ENCODE data around the gene FUT3. TPM values are rescaled to one million over a fixed set of nuclear protein-coding genes. Genes with fewer than 3 reads are reported as not detected.

FUT3 gene
- total RNA-seq, 1 donor from 2014 or later: not detected

DNA sequence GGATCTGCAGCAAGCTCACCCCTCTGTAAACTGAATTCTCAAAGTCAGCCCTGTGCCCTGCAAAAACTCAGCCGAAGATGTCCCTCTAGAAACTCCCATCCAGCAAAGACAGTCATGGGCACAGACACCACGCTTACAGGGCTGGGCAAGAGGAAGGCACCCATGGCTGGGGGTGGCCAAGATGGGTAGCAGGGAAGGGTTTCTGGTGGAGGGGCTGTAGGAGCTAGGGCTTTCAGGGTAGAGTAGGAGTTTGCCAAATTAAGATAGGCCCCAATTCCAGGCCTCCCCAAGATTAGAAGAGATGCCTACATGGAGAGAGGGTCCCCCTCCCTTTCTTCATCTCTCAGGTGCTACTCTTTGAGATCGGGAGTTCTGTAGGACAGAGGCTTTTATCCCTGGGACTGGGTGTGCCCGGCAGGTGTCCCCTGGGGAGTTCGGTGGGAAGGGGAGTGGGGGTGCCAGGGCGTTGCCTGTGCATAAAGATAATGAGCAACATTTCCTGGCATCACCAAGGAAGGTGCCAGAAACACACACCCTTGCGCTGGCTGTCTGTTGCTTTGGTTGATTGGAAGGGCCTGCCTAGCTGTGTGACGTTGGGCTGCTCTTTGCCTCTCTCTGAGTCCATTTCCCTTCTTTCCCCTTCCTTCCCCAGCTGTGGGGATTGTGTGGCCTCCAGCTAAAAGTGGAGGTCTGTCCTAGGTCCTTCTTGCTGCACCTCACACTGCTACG lies 37.0 kb downstream of the FUT3 start:
- no peaks in the 10 kb centered on the region for H3K27me3 Mint-ChIP-seq
- H3K4me1 Mint-ChIP-seq: no peaks in the 10 kb centered on the region
- no peak overlapping the region for H3K4me3 Mint-ChIP-seq
- H3K36me3 Mint-ChIP-seq (ENCODE audit: low read depth): no peaks in the 10 kb centered on the region
- no peak for DNase-seq
- intact Hi-C loops (cut with micrococcal nuclease): no loop called here
- H3K9me3 Mint-ChIP-seq: no peaks in the 10 kb centered on the region
- H3K27ac Mint-ChIP-seq: no peak overlapping the region

DNA sequence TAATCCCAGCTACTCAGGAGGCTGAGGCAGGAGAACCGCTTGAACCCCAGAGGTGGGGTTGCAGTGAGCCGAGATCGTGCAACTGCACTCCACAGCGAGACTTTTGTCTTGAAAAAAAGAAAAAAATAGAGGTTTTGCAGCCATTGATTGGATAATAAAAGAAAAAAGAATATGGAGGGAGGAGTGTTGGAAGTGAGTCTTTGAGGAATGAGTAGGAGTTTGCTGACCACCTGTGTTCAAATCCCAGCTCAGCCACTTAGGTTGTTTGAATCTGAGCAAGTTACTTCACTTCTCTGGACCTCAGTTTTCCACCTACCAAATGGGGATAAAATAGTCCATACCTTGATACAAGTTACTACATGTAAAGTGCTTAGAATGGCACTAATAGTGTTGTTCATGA lies 40.1 kb downstream of the FUT3 start:
- H3K36me3 Mint-ChIP-seq (ENCODE audit: low read depth): no peaks in the 10 kb centered on the region
- H3K4me1 Mint-ChIP-seq: no peaks in the 10 kb centered on the region
- H3K4me3 Mint-ChIP-seq: no peak overlapping the region
- no peak for DNase-seq
- no peaks in the 10 kb centered on the region for H3K9me3 Mint-ChIP-seq
- H3K27ac Mint-ChIP-seq: no peak overlapping the region
- H3K27me3 Mint-ChIP-seq: peaks cover 15% of the 10 kb centered on the region
- intact Hi-C loops (cut with micrococcal nuclease): no loop called here

GRCh38 chr19:5809469-5809868 lies 41.8 kb downstream of the FUT3 start:
- H3K27ac Mint-ChIP-seq: no peak overlapping the region
- peaks cover 2% of the 10 kb centered on the region for H3K4me1 Mint-ChIP-seq
- no peak overlapping the region for H3K4me3 Mint-ChIP-seq
- intact Hi-C loops (cut with micrococcal nuclease): no loop called here
- H3K27me3 Mint-ChIP-seq: peaks cover 21% of the 10 kb centered on the region
- H3K36me3 Mint-ChIP-seq (ENCODE audit: low read depth): no peaks in the 10 kb centered on the region
- no peak for DNase-seq
- H3K9me3 Mint-ChIP-seq: no peaks in the 10 kb centered on the region

DNA sequence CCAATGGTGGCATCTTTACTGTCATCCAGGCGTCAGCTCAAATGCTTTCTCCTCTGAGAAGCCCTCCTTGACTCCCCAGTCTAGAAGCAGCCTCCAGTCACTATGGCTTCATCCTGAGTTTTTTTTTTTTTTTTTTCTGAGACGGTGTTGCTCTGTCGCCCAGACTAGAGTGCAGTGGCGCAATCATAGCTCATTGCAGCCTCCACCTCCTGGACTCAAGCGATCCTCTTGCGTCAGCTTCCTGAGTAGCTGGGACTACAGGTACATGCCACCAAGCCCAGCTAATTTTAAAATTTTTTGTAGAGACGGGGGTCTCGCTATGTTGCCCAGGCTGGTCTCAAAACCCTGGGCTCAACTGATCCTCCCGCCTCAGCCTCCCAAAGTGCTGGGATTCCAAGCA lies 42.2 kb downstream of the FUT3 start:
- no peaks in the 10 kb centered on the region for H3K9me3 Mint-ChIP-seq
- H3K36me3 Mint-ChIP-seq (ENCODE audit: low read depth): no peaks in the 10 kb centered on the region
- peaks cover 25% of the 10 kb centered on the region for H3K27me3 Mint-ChIP-seq
- H3K4me3 Mint-ChIP-seq: no peak overlapping the region
- H3K4me1 Mint-ChIP-seq: peaks cover 6% of the 10 kb centered on the region
- intact Hi-C loops (cut with micrococcal nuclease): no loop called here
- H3K27ac Mint-ChIP-seq: no peak overlapping the region
- DNase-seq: no peak

- intact Hi-C loops (cut with micrococcal nuclease): no loop called here
- DNase-seq: peak; percentile 53
- H3K27me3 Mint-ChIP-seq: peaks cover 26% of the 10 kb centered on the region
- H3K9me3 Mint-ChIP-seq: no peaks in the 10 kb centered on the region
- H3K36me3 Mint-ChIP-seq (ENCODE audit: low read depth): no peaks in the 10 kb centered on the region
- H3K27ac Mint-ChIP-seq: no peak overlapping the region
- H3K4me3 Mint-ChIP-seq: no peak overlapping the region
- peaks cover 9% of the 10 kb centered on the region for H3K4me1 Mint-ChIP-seq
Measured at GRCh38 chr19:5808120-5808816, 43.0 kb downstream of the FUT3 start.

GRCh38 chr19:5806905-5807304 lies 44.3 kb downstream of the FUT3 start:
- no peaks in the 10 kb centered on the region for H3K36me3 Mint-ChIP-seq (ENCODE audit: low read depth)
- DNase-seq: peak; percentile 57
- H3K27ac Mint-ChIP-seq: no peak overlapping the region
- intact Hi-C loops (cut with micrococcal nuclease): no loop called here
- no peaks in the 10 kb centered on the region for H3K9me3 Mint-ChIP-seq
- H3K4me3 Mint-ChIP-seq: no peak overlapping the region
- peaks cover 14% of the 10 kb centered on the region for H3K4me1 Mint-ChIP-seq
- peaks cover 32% of the 10 kb centered on the region for H3K27me3 Mint-ChIP-seq

DNA sequence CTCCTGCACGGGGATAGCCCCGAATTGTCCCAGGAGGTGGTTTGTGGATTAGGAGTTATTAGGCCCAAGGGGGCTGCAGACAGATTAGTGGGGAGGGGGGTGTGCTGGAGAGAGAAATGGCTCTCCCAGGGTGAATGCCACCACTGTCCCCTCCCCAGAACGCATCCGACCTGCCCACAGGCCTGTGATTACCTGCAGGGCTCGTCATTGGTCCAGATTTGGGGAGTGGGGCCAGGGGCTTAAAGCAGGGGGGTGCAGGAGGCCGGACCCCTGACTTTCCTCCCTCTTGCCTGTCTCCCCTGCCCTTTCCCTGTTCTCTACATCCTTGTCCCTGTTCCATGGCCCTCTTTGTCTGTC lies 45.1 kb downstream of the FUT3 start:
- intact Hi-C loops (cut with micrococcal nuclease): no loop called here
- H3K27me3 Mint-ChIP-seq: peaks cover 36% of the 10 kb centered on the region
- H3K4me3 Mint-ChIP-seq: no peak overlapping the region
- H3K4me1 Mint-ChIP-seq: peaks cover 16% of the 10 kb centered on the region
- H3K9me3 Mint-ChIP-seq: no peaks in the 10 kb centered on the region
- H3K36me3 Mint-ChIP-seq (ENCODE audit: low read depth): no peaks in the 10 kb centered on the region
- no peak overlapping the region for H3K27ac Mint-ChIP-seq
- DNase-seq: no peak

DNA sequence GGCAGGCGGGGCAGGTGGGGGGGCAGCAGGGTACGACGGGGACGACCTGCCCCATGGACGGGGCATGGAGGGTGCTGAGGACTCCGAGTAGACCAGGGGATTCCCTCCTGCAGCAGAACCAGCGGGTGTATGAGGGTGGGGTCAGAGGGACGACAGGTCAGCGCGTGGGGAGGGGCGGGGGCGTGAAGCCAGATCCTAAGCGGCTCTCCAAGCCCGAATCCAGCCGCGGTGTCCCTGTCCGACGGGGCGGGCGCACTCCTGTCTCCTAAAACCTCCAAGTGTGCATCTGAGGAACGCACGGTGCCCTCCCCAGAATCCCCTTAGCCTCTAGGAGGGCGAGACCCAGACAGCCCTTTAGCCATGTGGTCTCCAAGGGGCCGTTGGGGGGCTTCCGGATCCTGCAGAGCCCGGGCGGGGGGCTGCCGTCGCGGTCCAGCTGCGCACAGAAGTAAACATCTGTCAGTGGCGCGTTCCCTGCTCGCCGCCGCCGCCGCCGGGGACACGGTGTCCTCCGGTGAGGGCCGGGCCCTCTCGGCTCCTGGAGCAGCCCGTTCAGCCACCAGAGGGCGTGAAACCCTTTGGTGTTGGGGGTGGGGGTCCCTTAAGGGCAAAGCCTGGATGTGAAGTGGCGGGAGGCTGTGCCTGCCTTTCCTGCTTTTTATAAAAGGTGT lies 45.7 kb downstream of the FUT3 start:
- DNase-seq: peak; percentile 87
- peaks cover 16% of the 10 kb centered on the region for H3K4me1 Mint-ChIP-seq
- intact Hi-C loops (cut with micrococcal nuclease): loop anchor here (2.0 kb wide), 1 partner anchor 23 kb away; no protein-coding TSS in a partner anchor
- H3K27me3 Mint-ChIP-seq: peaks cover 36% of the 10 kb centered on the region
- no peaks in the 10 kb centered on the region for H3K36me3 Mint-ChIP-seq (ENCODE audit: low read depth)
- H3K9me3 Mint-ChIP-seq: no peaks in the 10 kb centered on the region
- H3K4me3 Mint-ChIP-seq: peak overlapping the region; percentile 35
- no peak overlapping the region for H3K27ac Mint-ChIP-seq

DNA sequence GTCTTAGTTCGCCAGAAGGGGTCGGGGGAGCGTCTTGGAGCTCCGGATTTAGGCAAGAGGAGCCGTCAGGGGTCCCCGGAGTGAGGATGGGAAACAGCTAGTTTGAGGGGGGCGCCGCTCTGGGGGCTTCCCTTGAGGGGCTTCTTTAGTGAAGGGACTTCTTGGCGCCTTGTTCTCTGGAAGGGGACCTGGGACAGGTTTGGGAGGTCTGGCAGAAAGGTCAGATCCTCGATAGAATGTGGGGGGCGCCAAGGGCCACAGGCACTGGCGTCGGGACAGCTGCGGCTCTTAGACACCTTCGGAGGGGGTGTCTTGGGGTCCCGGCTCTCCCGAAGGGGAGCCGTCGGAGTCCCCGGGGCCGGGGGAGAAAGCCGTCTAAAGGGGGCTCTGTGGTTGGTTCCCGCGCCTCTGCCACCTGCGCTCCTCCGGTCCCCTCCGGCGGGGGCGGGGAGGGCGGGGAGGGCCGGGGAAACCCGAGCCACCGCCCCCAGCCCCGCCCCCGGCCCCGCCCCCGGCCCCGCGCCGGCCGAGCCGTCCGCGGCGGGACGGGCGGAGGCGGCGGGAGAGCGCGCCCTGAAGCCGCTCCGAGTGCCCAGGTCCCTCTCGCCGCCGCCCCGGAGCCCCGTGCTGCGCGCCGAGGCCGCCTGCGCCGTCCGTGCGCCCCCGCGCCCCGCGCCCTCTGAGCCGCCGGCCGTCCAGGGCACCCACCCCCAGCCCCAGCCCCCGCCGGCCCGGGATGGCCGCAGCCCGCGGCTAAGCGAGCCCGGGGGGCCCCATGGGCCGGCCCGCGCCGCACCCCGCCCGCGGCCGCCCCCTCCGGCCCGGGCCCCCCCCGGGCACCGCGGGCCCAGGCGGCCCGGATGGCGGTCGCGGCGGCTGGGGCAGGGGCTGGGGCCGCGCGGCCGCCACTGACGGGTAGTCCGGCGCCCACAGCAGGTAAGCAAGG lies 46.5 kb downstream of the FUT3 start, which contains the start of gene NRTN:
NRTN (plus strand) TSS at position 552 of the 946 bp plus-strand sequence. CDS start 19,099 bp downstream, outside the sequence.
- Mint-ChIP-seq H3K36me3 (ENCODE audit: low read depth) (no peaks in the 10 kb centered on the region), H3K4me3 (peak within 1 kb of the TSS; percentile 81), H3K4me1 (peaks cover 16% of the 10 kb centered on the region), H3K27me3 (peaks cover 36% of the 10 kb centered on the region), H3K27ac (peak within 1 kb of the TSS; percentile 70), H3K9me3 (no peaks in the 10 kb centered on the region)
- intact Hi-C loops (cut with micrococcal nuclease): loop anchor here (1.0 to 5.0 kb wide), 4 partner anchors 13 to 218 kb away; partner anchors contain the start of genes DUS3L and RANBP3
- DNase-seq: peak; percentile 81

DNA sequence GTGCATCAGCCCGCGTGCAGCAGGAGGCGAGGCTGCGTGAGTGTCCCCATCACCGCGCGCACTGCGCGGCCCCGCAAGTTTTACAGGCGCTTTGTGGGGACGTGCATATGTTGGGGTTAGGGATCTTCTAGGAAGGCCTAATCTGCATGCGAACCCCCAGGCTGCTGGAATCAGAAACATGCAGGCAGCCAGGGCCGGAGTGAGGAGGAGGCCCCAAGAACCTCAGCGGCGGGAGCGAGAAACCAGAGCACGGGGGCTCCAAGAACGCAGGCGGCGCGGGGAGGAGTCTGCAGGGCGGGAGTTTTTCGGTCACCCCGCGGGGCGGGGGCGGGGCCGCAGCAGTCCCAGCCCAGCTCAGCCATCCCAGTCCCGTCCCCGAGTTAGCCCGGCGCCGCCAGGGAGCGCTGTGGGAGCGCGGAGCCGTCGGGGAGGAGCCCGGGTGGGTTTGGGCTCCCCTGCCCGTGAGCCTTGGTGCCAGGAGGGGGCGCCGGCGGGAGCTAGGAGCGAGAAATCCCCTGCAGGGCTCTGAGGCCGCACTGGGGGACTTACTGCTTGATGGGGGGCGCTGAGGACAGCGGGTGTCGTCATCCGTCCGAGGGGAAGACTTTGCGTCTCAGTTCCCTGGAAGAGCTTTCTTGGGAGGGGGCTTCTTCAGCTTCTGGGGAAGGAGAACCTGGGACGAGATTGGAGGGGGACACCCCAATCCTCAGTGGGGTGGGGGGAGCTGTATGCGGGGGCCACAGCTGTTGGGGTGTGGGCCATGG lies 47.3 kb downstream of the FUT3 start:
- Mint-ChIP-seq H3K9me3 (no peaks in the 10 kb centered on the region), H3K4me1 (peaks cover 18% of the 10 kb centered on the region), H3K27me3 (peaks cover 41% of the 10 kb centered on the region), H3K27ac (peak overlapping the region; percentile 70), H3K4me3 (peak overlapping the region; percentile 81), H3K36me3 (ENCODE audit: low read depth) (no peaks in the 10 kb centered on the region)
- DNase-seq: peak; percentile 99
- intact Hi-C loops (cut with micrococcal nuclease): loop anchor here (1.0 to 5.0 kb wide), 4 partner anchors 13 to 218 kb away; partner anchors contain the start of genes DUS3L and RANBP3

- no peaks in the 10 kb centered on the region for H3K36me3 Mint-ChIP-seq (ENCODE audit: low read depth)
- peaks cover 18% of the 10 kb centered on the region for H3K4me1 Mint-ChIP-seq
- peaks cover 44% of the 10 kb centered on the region for H3K27me3 Mint-ChIP-seq
- no peaks in the 10 kb centered on the region for H3K9me3 Mint-ChIP-seq
- DNase-seq: no peak
- intact Hi-C loops (cut with micrococcal nuclease): loop anchor here (5.0 kb wide), 1 partner anchor 174 kb away; the partner anchor contains the start of gene RANBP3
- H3K27ac Mint-ChIP-seq: no peak overlapping the region
- peak overlapping the region; percentile 81 for H3K4me3 Mint-ChIP-seq
Measured at GRCh38 chr19:5803441-5803751, 47.9 kb downstream of the FUT3 start.

DNA sequence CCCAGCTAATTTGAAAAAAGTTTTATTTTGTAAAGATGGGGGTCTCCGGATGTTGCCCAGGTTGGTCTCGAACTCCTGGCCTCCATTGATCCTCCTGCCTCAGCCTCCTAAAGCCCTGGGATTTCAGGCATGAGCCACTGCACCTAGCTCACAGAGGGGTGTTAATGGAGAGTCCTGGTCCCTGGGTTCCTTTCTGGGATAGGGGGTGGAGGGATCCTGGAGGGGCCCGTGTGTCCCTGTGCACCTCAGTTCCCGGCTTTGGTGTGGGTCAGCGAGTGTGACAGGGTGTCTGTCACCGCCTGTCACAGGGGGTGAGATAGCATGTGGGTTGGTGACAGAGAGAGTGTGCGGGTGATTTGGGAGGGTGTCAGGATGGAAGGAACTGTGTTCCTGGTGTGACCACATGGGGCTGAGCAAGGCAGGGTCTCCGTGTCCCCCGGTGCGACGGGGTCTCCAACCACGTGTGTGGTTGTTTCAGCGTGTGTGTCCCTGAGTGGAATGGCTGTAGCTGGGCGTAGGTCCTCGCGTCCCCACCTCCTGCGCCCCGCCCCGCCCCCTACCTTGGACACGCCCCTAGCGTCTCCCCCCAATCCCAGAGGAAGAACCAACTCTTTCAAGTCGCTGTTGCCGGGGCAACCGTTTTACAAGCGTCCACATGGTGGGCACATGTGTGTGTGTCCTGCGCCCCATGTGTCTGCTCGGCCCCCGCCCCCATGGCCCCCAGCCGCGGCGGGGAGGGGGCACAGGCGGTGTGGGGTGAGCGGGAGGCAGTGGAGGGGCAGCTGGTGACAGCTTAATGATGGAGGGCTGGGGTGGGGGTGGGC lies 49.2 kb downstream of the FUT3 start:
- Mint-ChIP-seq H3K36me3 (ENCODE audit: low read depth) (no peaks in the 10 kb centered on the region), H3K27ac (peak overlapping the region; percentile 66), H3K27me3 (peaks cover 39% of the 10 kb centered on the region), H3K9me3 (no peaks in the 10 kb centered on the region), H3K4me1 (peaks cover 18% of the 10 kb centered on the region), H3K4me3 (peak overlapping the region; percentile 59)
- intact Hi-C loops (cut with micrococcal nuclease): loop anchor here (5.0 kb wide), 1 partner anchor 175 kb away; the partner anchor contains the start of gene RANBP3
- DNase-seq: peak; percentile 62

Data from activated CD4-positive, alpha-beta T cell treated with anti-CD3 and anti-CD28 coated beads, Interleukin-2, amount 10 ng/mL, durations not matched to agents 24 days and 14 days (primary cell).